HEK293 (cell line): Measurements from ENCODE around the gene GNAS-AS1.

ENCODE experiments used
- CTCF ChIA-PET: fragments of 350-600 bp; formaldehyde crosslinking; extraction: SDS; loops from one replicate; lab custom pipeline; 2021; ENCODE audit warnings: antibody characterized with exemption; lab: Yijun Ruan, JAX
- POLR2A ChIA-PET: fragments of 300-600 bp; formaldehyde crosslinking; extraction: SDS; loops from one replicate; lab custom pipeline; 2020; ENCODE audit warnings: antibody characterized with exemption, inconsistent platforms; lab: Yijun Ruan, JAX
- H3K27ac ChIP-seq: fragments of 200-500 bp; sonication (Bioruptor generic); 2 replicates; pipeline ENCODE4 v1.5.1; 2014; ENCODE audit warnings: low read depth, low read length, control low read depth, inconsistent platforms; ENCODE audit errors: extremely low read depth
- H3K36me3 ChIP-seq, 2 experiments: fragments of 200-500 bp in 1 of 2; sonication (Bioruptor generic) in 1 of 2; 1 replicate in 1 of 2; 2 replicates in 1 of 2; pipeline ENCODE4 v1.5.1; 2014 to 2017; ENCODE audit warnings: inconsistent platforms in 2 of 2, low read length in 2 of 2; ENCODE audit not compliant: control insufficient read depth in 2 of 2, insufficient read depth in 1 of 2
- H3K4me1 ChIP-seq: fragments of 200-500 bp; sonication (Bioruptor generic); 2 replicates; pipeline ENCODE4 v1.5.1; 2014; ENCODE audit warnings: mild to moderate bottlenecking, low read length, inconsistent platforms; ENCODE audit not compliant: control insufficient read depth, insufficient read depth
- H3K4me3 ChIP-seq: 2 replicates; pipeline ENCODE4 v1.5.1; 2011; ENCODE audit warnings: low read depth, mild to moderate bottlenecking, control low read depth, low read length, moderate library complexity
- H3K9me3 ChIP-seq: fragments of 200-500 bp; sonication (Bioruptor generic); 2 replicates; pipeline ENCODE4 v1.5.1; 2014; ENCODE audit warnings: low read depth, low read length, inconsistent platforms; ENCODE audit not compliant: control insufficient read depth, insufficient read depth
- BCL6B ChIP-seq: fragments of 450-650 bp; formaldehyde crosslinking; IDR thresholded peaks from 2 replicates; pipeline ENCODE4 v1.5.1; 2017; ENCODE audit warnings: missing biosample characterization, missing genetic modification characterization
- OVOL3 ChIP-seq: fragments of 450-650 bp; formaldehyde crosslinking; IDR thresholded peaks from 2 replicates; pipeline ENCODE4 v1.5.1; 2016; ENCODE audit warnings: missing biosample characterization, missing genetic modification characterization
- PATZ1 ChIP-seq: fragments of 450-650 bp; formaldehyde crosslinking; IDR thresholded peaks from 2 replicates; pipeline ENCODE4 v1.5.1; 2016; ENCODE audit warnings: missing biosample characterization, missing genetic modification characterization
- PRDM10 ChIP-seq: fragments of 450-650 bp; formaldehyde crosslinking; IDR thresholded peaks from 2 replicates; pipeline ENCODE4 v1.5.1; 2016; ENCODE audit warnings: missing biosample characterization, missing genetic modification characterization
- SP2 ChIP-seq: fragments of 450-650 bp; formaldehyde crosslinking; IDR thresholded peaks from 2 replicates; pipeline ENCODE4 v1.5.1; 2016; ENCODE audit warnings: missing biosample characterization, missing genetic modification characterization
- YY1 ChIP-seq: fragments of 450-650 bp; formaldehyde crosslinking; IDR thresholded peaks from 2 replicates; pipeline ENCODE4 v1.5.1; 2018; ENCODE audit warnings: missing biosample characterization, missing genetic modification characterization
- ZFP37 ChIP-seq: fragments of 450-650 bp; formaldehyde crosslinking; IDR thresholded peaks from 2 replicates; pipeline ENCODE4 v1.5.1; 2016; ENCODE audit warnings: missing biosample characterization, missing genetic modification characterization
- ZNF133 ChIP-seq: fragments of 450-650 bp; formaldehyde crosslinking; IDR thresholded peaks from 2 replicates; pipeline ENCODE4 v1.5.1; 2016; ENCODE audit warnings: missing biosample characterization, missing genetic modification characterization
- ZNF148 ChIP-seq: fragments of 450-650 bp; formaldehyde crosslinking; IDR thresholded peaks from 2 replicates; pipeline ENCODE4 v1.5.0; 2017; ENCODE audit warnings: missing biosample characterization, missing genetic modification characterization, borderline replicate concordance
- ZNF184 ChIP-seq: fragments of 450-650 bp; IDR thresholded peaks from 2 replicates; pipeline ENCODE4 v1.5.1; 2018; ENCODE audit warnings: missing biosample characterization, mild to moderate bottlenecking, missing genetic modification characterization
- ZNF211 ChIP-seq: fragments of 450-650 bp; formaldehyde crosslinking; IDR thresholded peaks from 2 replicates; pipeline ENCODE4 v1.5.1; 2016; ENCODE audit warnings: low read depth, missing biosample characterization, missing genetic modification characterization
- ZNF366 ChIP-seq: fragments of 450-650 bp; formaldehyde crosslinking; conservative IDR thresholded peaks from 2 replicates; pipeline ENCODE4 v1.5.1; 2016; ENCODE audit warnings: missing biosample characterization, missing genetic modification characterization
- ZNF449 ChIP-seq: fragments of 450-650 bp; formaldehyde crosslinking; IDR thresholded peaks from 2 replicates; pipeline ENCODE4 v1.5.1; 2017; ENCODE audit warnings: missing biosample characterization, mild to moderate bottlenecking, missing genetic modification characterization, moderate library complexity
- ZNF513 ChIP-seq: fragments of 450-650 bp; IDR thresholded peaks from 2 replicates; pipeline ENCODE4 v1.5.1; 2018; ENCODE audit warnings: missing biosample characterization, missing genetic modification characterization
- ZNF561 ChIP-seq: fragments of 450-650 bp; IDR thresholded peaks from 2 replicates; pipeline ENCODE4 v1.5.1; 2018; ENCODE audit warnings: missing biosample characterization, missing genetic modification characterization, borderline replicate concordance
- ZNF777 ChIP-seq: fragments of 450-650 bp; formaldehyde crosslinking; IDR thresholded peaks from 2 replicates; pipeline ENCODE4 v1.5.1; 2017; ENCODE audit warnings: missing biosample characterization, missing genetic modification characterization, borderline replicate concordance
- ZNF792 ChIP-seq: fragments of 450-650 bp; formaldehyde crosslinking; IDR thresholded peaks from 2 replicates; pipeline ENCODE4 v1.5.1; 2016; ENCODE audit warnings: missing biosample characterization, missing genetic modification characterization
- ZNF843 ChIP-seq: fragments of 450-650 bp; formaldehyde crosslinking; IDR thresholded peaks from 2 replicates; pipeline ENCODE4 v1.5.1; 2016; ENCODE audit warnings: missing biosample characterization, missing genetic modification characterization
- ZSCAN18 ChIP-seq: fragments of 450-650 bp; formaldehyde crosslinking; IDR thresholded peaks from 2 replicates; pipeline ENCODE4 v1.5.1; 2016; ENCODE audit warnings: missing biosample characterization, missing genetic modification characterization

The GNAS-AS1 gene

GRCh38 chr20:58792426-58792825 lies 58.3 kb downstream of the GNAS-AS1 start (continued):
- no peak for TF ChIP-seq YY1 (tag by site-specific recombination)
- TF ChIP-seq ZNF561 = no peak
- TF ChIP-seq ZSCAN18 = no peak
- no peak for TF ChIP-seq ZNF843 (tag by site-specific recombination)
- no peak for TF ChIP-seq ZNF792 (tag by site-specific recombination)
- TF ChIP-seq PATZ1 (tag by site-specific recombination) = no peak
- no peak for TF ChIP-seq OVOL3 (tag by site-specific recombination)

- Histone ChIP-seq H3K36me3 (no peaks in the 10 kb centered on the region), H3K9me3 (no peaks in the 10 kb centered on the region), H3K4me3 (no peak overlapping the region), H3K27ac (no peak overlapping the region), H3K4me1 (no peaks in the 10 kb centered on the region)
- ChIA-PET CTCF (interaction anchor here (0.6 kb wide), 1 partner anchor 321 kb away, joined by 3 read pairs; no protein-coding TSS in a partner anchor), POLR2A (no interaction called here)
- TF ChIP-seq YY1 (tag by site-specific recombination) (no peak), ZNF777 (tag by site-specific recombination) (no peak), BCL6B (tag by site-specific recombination) (no peak), ZNF133 (tag by site-specific recombination) (no peak), ZNF148 (no peak), ZNF366 (tag by site-specific recombination) (no peak), ZNF513 (tag by site-specific recombination) (no peak), ZFP37 (tag by site-specific recombination) (no peak)
Observed at GRCh38 chr20:58791286-58791685, 59.4 kb downstream of the GNAS-AS1 start.

- Histone ChIP-seq H3K4me1 (no peaks in the 10 kb centered on the region), H3K36me3 (no peaks in the 10 kb centered on the region), H3K27ac (no peak overlapping the region), H3K9me3 (no peaks in the 10 kb centered on the region), H3K4me3 (no peak overlapping the region)
- POLR2A ChIA-PET = no interaction called here
- CTCF ChIA-PET = no interaction called here
- TF ChIP-seq PRDM10 (peak; percentile 55; the same call in 1 of the 2 replicates), ZNF211 (tag by site-specific recombination) (no peak), SP2 (tag by site-specific recombination) (no peak), ZNF449 (tag by site-specific recombination) (peak; percentile 47; the same call in 1 of the 2 replicates), ZNF184 (no peak)
Observed at GRCh38 chr20:58790454-58790853, 60.2 kb downstream of the GNAS-AS1 start.
